Panc1 (cell line): Measurements from ENCODE around the gene CSMD2. TPM values are rescaled to one million over a fixed set of nuclear protein-coding genes. Genes with fewer than 3 reads are reported as not detected.

Experiments
- ATAC-seq: fragments of 200-7000 bp; cut with Tn5 transposase; 2 replicates; pipeline ENCODE4 v1.9.1; 2020; ENCODE audit warnings: mild to moderate bottlenecking, moderate library complexity
- BruUV-seq: library from RNA; stranded (reverse); fragments of 400-500 nt; replicated peaks from 2 replicates; lab custom pipeline; 2021; lab: Mats Ljungman, UMichigan
- CTCF ChIA-PET: fragments of 300-600 bp; sonication (Branson Sonifier 250); formaldehyde crosslinking; loops from one replicate; lab custom pipeline; 2022; ENCODE audit warnings: antibody characterized with exemption; lab: Charles Lee
- POLR2A ChIA-PET: fragments of 300-600 bp; sonication (Branson Sonifier 250); formaldehyde crosslinking; loops from one replicate; lab custom pipeline; 2022; ENCODE audit warnings: antibody characterized with exemption; lab: Charles Lee
- DNase-seq: peaks from one replicate; pipeline ENCODE4 v3.0.0-alpha.2; 2010; ENCODE audit warnings: low read depth, low spot score
- H3K27ac ChIP-seq: 2 replicates; pipeline ENCODE4 v1.5.1; 2011; ENCODE audit warnings: mild to moderate bottlenecking, low read length, inconsistent platforms
- H3K27me3 ChIP-seq: fragments of 200-500 bp; sonication (Bioruptor generic); 2 replicates; pipeline ENCODE4 v1.6.0; 2014; ENCODE audit warnings: low read length, inconsistent platforms; ENCODE audit not compliant: control insufficient read depth, insufficient read depth
- H3K36me3 ChIP-seq: fragments of 200-500 bp; sonication (Bioruptor generic); 2 replicates; pipeline ENCODE4 v1.5.1; 2014; ENCODE audit warnings: inconsistent platforms, mild to moderate bottlenecking, low read length, moderate library complexity; ENCODE audit not compliant: control insufficient read depth, insufficient read depth
- H3K4me1 ChIP-seq: 2 replicates; pipeline ENCODE4 v1.5.1; 2011; ENCODE audit warnings: inconsistent platforms, mild to moderate bottlenecking, low read length, moderate library complexity; ENCODE audit not compliant: control insufficient read depth, insufficient read depth
- H3K4me3 ChIP-seq, 2 experiments: 2 replicates each; pipeline ENCODE4 v1.5.1; 2011 to 2012; ENCODE audit warnings: low read depth in 2 of 2, low read length in 2 of 2, mild to moderate bottlenecking in 2 of 2, inconsistent platforms in 1 of 2, moderate library complexity in 1 of 2
- H3K9me3 ChIP-seq: fragments of 200-500 bp; sonication (Bioruptor generic); 2 replicates; pipeline ENCODE4 v1.5.1; 2014; ENCODE audit warnings: low read depth, mild to moderate bottlenecking, inconsistent platforms, low read length, moderate library complexity; ENCODE audit not compliant: control insufficient read depth, insufficient read depth
- CTCF ChIP-seq: fragments of 450-650 bp; IDR thresholded peaks from 2 replicates; pipeline ENCODE4 v1.5.1; 2017; ENCODE audit warnings: mild to moderate bottlenecking
- POLR2AphosphoS5 ChIP-seq: IDR thresholded peaks from 2 replicates; pipeline ENCODE4 v1.6.1; 2012; ENCODE audit warnings: mild to moderate bottlenecking, low read depth, low read length, moderate library complexity
- REST ChIP-seq, 2 experiments: IDR thresholded peaks; 2 replicates each; pipeline ENCODE4 v1.6.1; 2011 to 2012; ENCODE audit warnings: low read depth in 2 of 2, control low read depth in 1 of 2, low read length in 1 of 2, mild to moderate bottlenecking in 1 of 2, moderate library complexity in 1 of 2; ENCODE audit not compliant: insufficient read depth in 1 of 2
- SIN3A ChIP-seq: IDR thresholded peaks from 2 replicates; pipeline ENCODE4 v1.6.1; 2012; ENCODE audit warnings: low read depth, mild to moderate bottlenecking, low read length, moderate library complexity, borderline replicate concordance; ENCODE audit not compliant: insufficient read depth
- TCF7L2 ChIP-seq: IDR thresholded peaks from 2 replicates; pipeline ENCODE4 v1.6.1; 2011; ENCODE audit warnings: mild to moderate bottlenecking, low read depth, low read length, inconsistent platforms
- in situ Hi-C: cut with HindIII; loops from 2 replicates; pipeline ENCODE4 v1.10.0; 2016; ENCODE audit warnings: low sequenced_read_pairs, low pct_unique_long_range_greater_than_20kb
- intact Hi-C: fragments of 100-400 bp; cut with micrococcal nuclease; formaldehyde crosslinking; loops from one replicate; pipeline ENCODE4 v1.10.0; 2022; ENCODE audit not compliant: unreplicated experiment
- total RNA-seq: library from RNA; stranded (reverse); gene quantifications from one replicate; pipeline ENCODE4 v1.2.1, GENCODE V29; 2021; ENCODE audit not compliant: unreplicated experiment

CSMD2 gene
- total RNA-seq, 1 experiment from 2014 or later: not detected

- H3K27ac ChIP-seq: no peak overlapping the region
- no peaks in the 10 kb centered on the region for H3K4me1 ChIP-seq
- ChIA-PET POLR2A (no interaction called here), CTCF (no interaction called here)
- no peak overlapping the region for H3K4me3 ChIP-seq
- ATAC-seq (no peak), DNase-seq (no peak)
- no peak for TF ChIP-seq POLR2AphosphoS5
- no peak for TF ChIP-seq CTCF
- no peak for TF ChIP-seq TCF7L2
- no peak for TF ChIP-seq SIN3A
- no peak for TF ChIP-seq REST (IDR thresholded peaks at IDR 0.05; ENCODE audit: insufficient read depth in 1 of 2, low read depth in 2 of 2, low read length in 1 of 2)
- BruUV-seq: no TSS peak
- H3K36me3 ChIP-seq: no peaks in the 10 kb centered on the region
- H3K27me3 ChIP-seq: peaks cover 2% of the 10 kb centered on the region; the same call in 1 of the 2 replicates
- in situ Hi-C loops: no loop called here
- intact Hi-C loops: no loop called here
- no peaks in the 10 kb centered on the region for H3K9me3 ChIP-seq
Observed at GRCh38 chr1:34087986-34088385, 77.0 kb downstream of the CSMD2 start.

GRCh38 chr1:34086561-34086960 lies 78.5 kb downstream of the CSMD2 start:
- no peak overlapping the region for H3K27ac ChIP-seq
- H3K36me3 ChIP-seq: no peaks in the 10 kb centered on the region
- CTCF ChIA-PET: no interaction called here
- in situ Hi-C loops (no loop called here), intact Hi-C loops (no loop called here)
- no TSS peak for BruUV-seq
- TF ChIP-seq CTCF (no peak), POLR2AphosphoS5 (no peak), SIN3A (no peak), TCF7L2 (no peak), REST (IDR thresholded peaks at IDR 0.05; ENCODE audit: insufficient read depth in 1 of 2, low read depth in 2 of 2, low read length in 1 of 2) (no peak)
- ATAC-seq (no peak), DNase-seq (no peak)
- H3K4me3 ChIP-seq: no peak overlapping the region
- no peaks in the 10 kb centered on the region for H3K9me3 ChIP-seq
- peaks cover under 1% of the 10 kb centered on the region; the same call in 1 of the 2 replicates for H3K27me3 ChIP-seq
- no peaks in the 10 kb centered on the region for H3K4me1 ChIP-seq
- POLR2A ChIA-PET: no interaction called here
